Kidney (tissue), 14 donors: Measurements from ENCODE around the gene AANAT. TPM values are rescaled to one million over a fixed set of nuclear protein-coding genes. Genes with fewer than 3 reads are reported as not detected.

ENCODE experiments used
- DNase-seq, 5 donors: peaks; one replicate each; pipeline ENCODE4 v3.0.0-alpha.2; 2013 to 2020
- FAIRE-seq: peaks from 2 replicates; lab custom pipeline; 2012; peaks lifted over from hg19 to GRCh38; lab: Jason Lieb, UNC
- H3K27ac ChIP-seq, 2 donors: one replicate each; pipeline ENCODE4 v1.7.0; 2013; ENCODE audit warnings: low read depth in 2 of 2, low read length in 2 of 2, inconsistent platforms in 1 of 2
- H3K27me3 ChIP-seq: one replicate; pipeline ENCODE4 v1.7.1; 2013; ENCODE audit warnings: low read length, inconsistent platforms; ENCODE audit not compliant: control insufficient read depth, insufficient read depth
- H3K36me3 ChIP-seq, 3 donors: one replicate each; pipeline versions ENCODE4 v1.7.0 to v1.7.1; 2013; ENCODE audit warnings: low read length in 3 of 3, control low read depth in 1 of 3, inconsistent platforms in 1 of 3; ENCODE audit not compliant: insufficient read depth in 3 of 3, control insufficient read depth in 2 of 3
- H3K4me1 ChIP-seq, 3 donors: one replicate each; pipeline versions ENCODE4 v1.7.0 to v1.7.1; 2013; ENCODE audit warnings: low read length in 3 of 3, inconsistent platforms in 1 of 3, low read depth in 1 of 3; ENCODE audit not compliant: control insufficient read depth in 2 of 3, insufficient read depth in 2 of 3
- H3K4me3 ChIP-seq, 3 donors: one replicate each; pipeline versions ENCODE4 v1.7.0 to v1.8.1; 2013; ENCODE audit warnings: low read length in 3 of 3, control low read depth in 1 of 3, inconsistent platforms in 1 of 3
- H3K9ac ChIP-seq, 3 donors: one replicate each; pipeline versions ENCODE4 v1.7.0 to v1.7.1; 2013; ENCODE audit warnings: low read length in 3 of 3, control low read depth in 1 of 3, inconsistent platforms in 1 of 3
- H3K9me3 ChIP-seq, 3 donors: one replicate each; pipeline versions ENCODE4 v1.7.0 to v1.7.1; 2013; ENCODE audit warnings: low read length in 3 of 3, control low read depth in 1 of 3, inconsistent platforms in 1 of 3; ENCODE audit not compliant: control insufficient read depth in 2 of 3, insufficient read depth in 1 of 3
- CTCF ChIP-seq: IDR thresholded peaks from 3 replicates; pipeline ENCODE4 v1.5.1; 2012; ENCODE audit warnings: mild to moderate bottlenecking, moderate library complexity, borderline replicate concordance; ENCODE audit not compliant: insufficient read depth; ENCODE audit errors: extremely low read depth
- intact Hi-C: fragments of 100-400 bp; cut with DNase I; formaldehyde crosslinking; loops from one replicate; pipeline ENCODE4 v1.11.1; 2022
- polyA plus RNA-seq: library from polyadenylated mRNA; stranded (reverse); fragments of 350-450 nt; fragmentation: Illumina TruSeq; extraction: RNeasy Lipid Tissue Mini Kit (QIAGEN cat#74804); gene quantifications from one replicate; pipeline ENCODE4 v1.2.3, GENCODE V29; 2014; ENCODE audit warnings: low read depth, low replicate concordance; ENCODE audit not compliant: insufficient read depth
- total RNA-seq: library from RNA; stranded (reverse); fragmentation: NEBNext Ultra II Directional; extraction: Animal tissue kit (Norgen Biotek cat#: 25700); gene quantifications from one replicate; pipeline ENCODE4 v1.2.1, GENCODE V29; 2021
- donor health status: control.
- donor health status: control.
- donor health status: control.
- donor health status: control.
- donor health status: control.
- donor health status: DM: yes; HTN: yes; CAD: no.
- donor health status: Normal renal cell carcinoma (clear cell type).

AANAT gene
- total and polyA plus RNA-seq, 2 donors from 2014 or later = not detected

DNA sequence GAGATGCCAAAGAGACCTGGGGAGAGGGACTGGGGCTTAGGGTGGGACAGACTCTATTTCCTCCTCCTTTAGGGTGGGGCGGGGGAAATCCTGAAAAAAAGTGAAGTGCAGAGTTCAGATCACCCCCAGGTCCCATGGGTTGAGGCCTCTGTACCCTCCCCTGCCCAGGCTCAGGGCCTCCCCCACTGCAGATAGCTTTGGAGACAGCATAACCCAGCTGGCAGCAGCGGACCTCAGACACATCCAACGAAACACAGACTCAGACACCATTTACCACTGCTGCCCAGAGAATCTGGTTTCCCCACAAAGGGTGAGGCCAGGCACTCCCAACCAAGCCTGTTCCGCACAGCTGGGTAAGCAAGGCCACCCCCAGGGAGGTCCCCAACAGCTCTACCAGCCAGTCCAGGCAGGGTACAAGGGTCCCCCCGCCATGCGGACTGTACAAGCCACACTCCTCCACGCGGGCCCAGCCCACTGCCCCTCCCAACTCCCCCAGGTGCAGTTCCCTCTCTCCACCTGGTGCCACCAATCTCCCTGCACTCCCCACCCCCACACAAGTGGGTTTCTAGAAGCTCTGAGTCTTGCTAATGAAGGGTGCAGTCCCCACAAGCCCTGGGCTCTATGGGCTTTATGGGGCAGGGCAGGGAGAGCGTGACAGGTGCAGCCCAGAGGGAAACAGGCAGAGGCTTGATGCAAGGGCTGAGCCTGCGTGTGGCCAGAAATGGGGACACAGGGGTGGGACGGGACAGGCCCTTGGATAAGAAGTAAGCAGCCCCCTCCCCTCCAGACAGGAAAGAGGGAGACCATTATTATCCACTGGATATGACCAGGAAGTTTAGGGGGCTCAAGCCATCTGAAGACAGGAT, 25.0 kb downstream of the AANAT start:
- no peak for TF ChIP-seq CTCF
- Histone ChIP-seq H3K27ac (peak overlapping the region; percentile 51 to 56), H3K9me3 (no peaks in the 10 kb centered on the region), H3K9ac (peak overlapping the region in 2 of 3 donors; percentile 10 to 34), H3K4me1 (peaks cover 0 to 17% (median 4%) of the 10 kb centered on the region in 3 donors), H3K36me3 (no peaks in the 10 kb centered on the region), H3K4me3 (peak overlapping the region in 1 of 3 donors; percentile 25), H3K27me3 (no peaks in the 10 kb centered on the region)
- FAIRE-seq = no peak
- intact Hi-C loops = no loop called here
- DNase-seq = peak; percentile 42 to 84 (median 59)

- no peak for FAIRE-seq
- peaks cover 0 to 24% (median 8%) of the 10 kb centered on the region in 3 donors for H3K4me1 ChIP-seq
Observed at GRCh38 chr17:76492989-76493501, 25.6 kb downstream of the AANAT start.

DNA sequence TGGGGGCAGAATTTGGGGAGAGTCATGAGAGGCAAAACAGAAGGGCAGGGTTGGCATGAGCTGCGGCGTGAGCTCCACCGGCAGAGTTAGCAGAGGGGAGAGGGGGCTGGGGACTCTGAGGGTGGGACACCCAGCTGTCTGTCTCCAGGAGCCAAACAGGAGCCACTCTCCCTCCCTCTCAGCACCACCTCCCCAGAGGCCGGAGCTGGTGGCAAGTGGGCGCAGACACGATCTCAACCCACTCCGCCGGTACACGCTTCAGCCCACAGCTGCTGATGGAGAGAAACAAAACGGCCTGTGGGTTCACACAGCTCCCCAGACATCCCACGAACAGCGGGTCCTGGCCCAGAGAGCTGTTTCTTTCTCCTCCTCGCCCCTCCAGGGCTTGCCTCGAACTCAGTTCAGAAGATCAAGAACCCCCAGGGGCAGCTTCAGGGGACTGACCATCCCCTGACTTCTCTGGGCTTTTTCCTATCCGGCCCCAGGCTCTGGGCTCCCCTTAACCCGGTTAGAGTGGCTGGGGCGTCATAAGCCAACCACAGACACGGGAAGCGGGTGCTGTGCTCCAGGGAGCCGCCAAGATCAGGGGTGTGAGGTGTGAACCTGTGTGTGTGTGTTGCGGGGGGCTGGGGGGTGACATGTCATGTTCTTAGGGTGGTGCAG, 26.2 kb downstream of the AANAT start:
- DNase-seq (no peak), FAIRE-seq (no peak)
- Histone ChIP-seq H3K4me3 (peak overlapping the region in 1 of 3 donors; percentile 25), H3K4me1 (peaks cover 0 to 29% (median 14%) of the 10 kb centered on the region in 3 donors), H3K9me3 (no peaks in the 10 kb centered on the region), H3K36me3 (no peaks in the 10 kb centered on the region), H3K27ac (peak overlapping the region in 1 of 2 donors; percentile 75), H3K9ac (no peak overlapping the region), H3K27me3 (no peaks in the 10 kb centered on the region)
- intact Hi-C loops = no loop called here
- TF ChIP-seq CTCF = no peak

More at GRCh38 chr17:76492989-76493501, 25.6 kb downstream of the AANAT start:
- H3K36me3 ChIP-seq = no peaks in the 10 kb centered on the region
- intact Hi-C loops = no loop called here
- H3K27me3 ChIP-seq = no peaks in the 10 kb centered on the region
- no peak for TF ChIP-seq CTCF
- H3K9me3 ChIP-seq = no peaks in the 10 kb centered on the region
- H3K27ac ChIP-seq = peak overlapping the region; percentile 51 to 75
- DNase-seq = peak in 1 of 5 donors; percentile 91
- H3K4me3 ChIP-seq = peak overlapping the region in 1 of 3 donors; percentile 25
- peak overlapping the region in 2 of 3 donors; percentile 10 to 34 for H3K9ac ChIP-seq
